Measurements from ENCODE around the gene DARS1.
A peak's percentile ranks its signal among the peaks of the same experiment; 100 is the strongest.

DARS1 gene

DNA sequence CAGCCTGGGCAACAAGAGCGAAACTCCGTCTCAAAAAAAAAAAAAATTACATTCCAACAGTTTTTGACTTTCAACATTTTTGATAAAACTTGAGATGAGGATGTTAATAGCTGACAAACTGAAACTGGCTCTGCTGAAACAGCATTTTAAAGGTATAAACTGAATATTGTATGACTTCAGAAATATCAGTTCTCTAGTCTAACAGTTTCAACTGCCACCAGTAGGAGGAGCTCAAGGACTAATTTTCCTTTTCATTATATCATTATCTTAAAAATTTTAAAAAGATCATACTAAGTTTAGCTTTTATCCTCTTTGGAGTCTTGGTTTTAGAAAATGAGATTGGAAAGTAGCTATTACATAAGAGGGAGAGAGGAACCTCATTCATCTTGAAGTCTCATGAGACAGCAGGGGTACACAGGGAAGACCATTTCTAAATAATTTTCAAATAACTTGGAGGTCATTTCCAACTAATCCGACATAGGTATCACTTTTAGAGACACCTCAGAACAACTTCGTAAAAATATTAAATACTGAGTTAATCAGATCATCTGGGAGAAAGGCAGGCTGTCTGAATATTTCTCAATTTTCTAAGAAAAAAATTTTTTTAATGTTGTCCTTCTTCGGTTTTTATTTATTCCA, 71.6 kb downstream of the DARS1 start:
- no peak overlapping the region for H3K4me3 ChIP-seq (ENCODE audit: low read depth, low read length)
- TF ChIP-seq, protein P1, sequence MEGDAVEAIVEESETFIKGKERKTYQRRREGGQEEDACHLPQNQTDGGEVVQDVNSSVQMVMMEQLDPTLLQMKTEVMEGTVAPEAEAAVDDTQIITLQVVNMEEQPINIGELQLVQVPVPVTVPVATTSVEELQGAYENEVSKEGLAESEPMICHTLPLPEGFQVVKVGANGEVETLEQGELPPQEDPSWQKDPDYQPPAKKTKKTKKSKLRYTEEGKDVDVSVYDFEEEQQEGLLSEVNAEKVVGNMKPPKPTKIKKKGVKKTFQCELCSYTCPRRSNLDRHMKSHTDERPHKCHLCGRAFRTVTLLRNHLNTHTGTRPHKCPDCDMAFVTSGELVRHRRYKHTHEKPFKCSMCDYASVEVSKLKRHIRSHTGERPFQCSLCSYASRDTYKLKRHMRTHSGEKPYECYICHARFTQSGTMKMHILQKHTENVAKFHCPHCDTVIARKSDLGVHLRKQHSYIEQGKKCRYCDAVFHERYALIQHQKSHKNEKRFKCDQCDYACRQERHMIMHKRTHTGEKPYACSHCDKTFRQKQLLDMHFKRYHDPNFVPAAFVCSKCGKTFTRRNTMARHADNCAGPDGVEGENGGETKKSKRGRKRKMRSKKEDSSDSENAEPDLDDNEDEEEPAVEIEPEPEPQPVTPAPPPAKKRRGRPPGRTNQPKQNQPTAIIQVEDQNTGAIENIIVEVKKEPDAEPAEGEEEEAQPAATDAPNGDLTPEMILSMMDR (IDR thresholded peaks at IDR 0.05; ENCODE audit: control insufficient read depth, extremely low read depth, insufficient read depth), result peak; percentile 56
- DNase-seq (ENCODE audit: low read depth), result no peak

DNA sequence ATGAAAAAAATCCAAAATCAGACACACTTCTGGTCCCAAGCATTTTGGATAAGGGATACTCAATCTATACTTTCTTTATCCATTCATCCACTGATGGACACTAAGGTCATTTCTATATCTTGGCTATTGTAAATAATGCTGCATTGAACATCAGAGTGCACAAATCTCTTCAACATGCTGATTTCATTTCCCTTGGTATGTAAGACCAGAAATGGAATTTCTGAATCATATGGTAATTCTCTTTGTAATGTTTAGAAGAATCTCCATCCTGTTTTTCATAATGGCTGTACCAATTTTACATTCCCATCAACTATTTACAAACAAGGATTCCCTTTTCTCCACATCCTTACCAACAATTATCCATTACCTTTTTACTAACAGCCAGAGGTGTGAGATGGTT, 75.5 kb downstream of the DARS1 start:
- no peak overlapping the region for H3K4me3 ChIP-seq (ENCODE audit: low read depth, low read length)
- DNase-seq (ENCODE audit: low read depth), result no peak
- TF ChIP-seq, protein P1 (IDR thresholded peaks at IDR 0.05; ENCODE audit: control insufficient read depth, extremely low read depth, insufficient read depth), result no peak

DNA sequence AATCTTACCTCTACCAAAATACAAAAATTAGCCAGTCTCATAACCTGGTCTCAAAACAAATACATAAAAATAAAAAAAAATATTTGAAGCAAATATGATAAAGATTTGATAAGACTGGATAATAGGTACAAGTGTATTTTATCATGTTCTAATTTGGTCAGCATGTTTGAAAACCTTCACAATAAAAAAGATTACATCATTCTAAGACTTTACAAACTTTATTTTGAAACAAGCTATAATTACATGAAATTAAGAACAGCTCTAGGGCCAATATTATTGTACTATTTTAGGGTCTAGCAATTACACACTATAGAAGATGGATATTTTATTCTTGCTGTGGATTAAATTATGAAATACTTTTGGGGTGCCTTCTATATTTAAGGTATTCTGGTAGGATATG, 79.7 kb downstream of the DARS1 start:
- no peak overlapping the region for H3K4me3 ChIP-seq (ENCODE audit: low read depth, low read length)
- TF ChIP-seq, protein P1 (IDR thresholded peaks at IDR 0.05; ENCODE audit: control insufficient read depth, extremely low read depth, insufficient read depth), result no peak
- DNase-seq (ENCODE audit: low read depth), result no peak

DNA sequence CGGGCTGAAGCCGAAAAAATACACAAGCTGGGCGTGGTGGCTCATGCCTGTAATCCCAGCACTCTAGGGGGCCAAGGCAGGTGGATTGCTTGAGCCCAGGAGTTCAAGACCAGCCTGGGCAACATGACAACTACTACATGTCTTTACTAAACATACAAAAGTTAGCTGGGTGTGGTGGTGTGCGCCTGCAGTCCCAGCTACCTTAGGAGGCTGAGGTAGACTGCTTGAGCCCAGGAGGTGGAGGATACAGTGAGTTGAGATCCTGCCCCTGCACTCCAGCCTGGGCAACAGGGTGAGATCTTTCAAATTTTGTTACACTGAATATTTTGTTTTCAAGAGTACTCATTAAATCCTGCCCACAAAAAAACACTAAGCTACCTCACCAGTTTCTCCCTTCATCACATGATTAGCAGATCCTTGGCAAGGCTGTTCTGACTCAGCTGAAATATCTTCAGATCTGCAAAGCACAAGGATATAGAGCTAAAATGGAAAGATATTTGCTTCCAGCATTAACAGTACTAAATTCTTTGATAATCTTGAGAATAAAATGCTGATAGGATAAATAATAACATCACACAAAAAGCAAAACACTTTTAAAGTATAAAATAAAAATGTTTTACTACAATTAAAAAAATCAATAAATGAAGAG, 81.0 kb downstream of the DARS1 start:
- TF ChIP-seq, protein P1 (IDR thresholded peaks at IDR 0.05; ENCODE audit: control insufficient read depth, extremely low read depth, insufficient read depth), result no peak
- peak; percentile 14 for DNase-seq (ENCODE audit: low read depth)
- H3K4me3 ChIP-seq (ENCODE audit: low read depth, low read length), result no peak overlapping the region

DNA sequence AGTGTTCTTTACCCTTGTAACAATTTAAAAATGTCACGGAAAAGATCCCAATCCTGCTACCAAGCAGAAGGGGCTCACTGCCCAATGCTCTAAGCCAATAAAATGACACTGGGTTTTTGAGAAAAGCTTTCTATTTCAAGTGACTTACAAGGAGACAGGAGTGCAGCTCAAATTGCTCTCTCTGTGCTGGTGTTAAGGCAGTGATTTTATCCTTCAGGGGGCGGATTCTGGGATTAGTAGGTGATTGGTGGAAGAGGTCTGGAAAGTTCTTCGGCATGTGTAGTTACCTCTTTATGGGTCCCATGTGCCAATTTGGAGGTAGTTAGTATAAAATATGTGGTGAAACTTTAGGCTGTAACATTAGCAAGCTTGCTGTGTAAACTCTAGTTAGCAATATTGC, 81.8 kb downstream of the DARS1 start:
- TF ChIP-seq, protein P1 (IDR thresholded peaks at IDR 0.05; ENCODE audit: control insufficient read depth, extremely low read depth, insufficient read depth), result no peak
- DNase-seq (ENCODE audit: low read depth), result no peak

DNA sequence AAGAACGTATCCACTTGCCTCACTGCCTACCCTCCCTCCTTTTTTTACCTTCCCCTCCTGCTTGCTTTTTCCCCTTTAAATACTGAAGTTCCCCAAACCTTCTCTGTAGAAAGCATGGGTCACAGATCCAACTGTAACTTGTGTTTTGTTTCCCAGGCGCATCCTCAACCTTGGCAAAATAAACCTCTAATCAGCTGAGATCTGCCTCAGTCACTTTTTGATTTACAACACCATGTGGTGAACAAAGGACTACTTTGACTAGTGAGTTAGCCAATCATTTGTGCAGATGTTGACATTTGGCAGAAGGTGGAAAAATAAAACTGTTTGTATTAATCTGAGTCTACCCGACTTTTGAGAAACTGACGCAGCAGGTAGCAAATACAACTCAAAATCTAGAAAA, 85.9 kb downstream of the DARS1 start:
- DNase-seq (ENCODE audit: low read depth), result no peak
- TF ChIP-seq, protein P1 (IDR thresholded peaks at IDR 0.05; ENCODE audit: control insufficient read depth, extremely low read depth, insufficient read depth), result no peak
- no peak overlapping the region for H3K4me3 ChIP-seq (ENCODE audit: low read depth, low read length)

More for the DNA sequence above, 81.8 kb downstream of the DARS1 start:
- H3K4me3 ChIP-seq (ENCODE audit: low read depth, low read length), result no peak overlapping the region
